Natural killer cell treated with Interleukin-12 subunit alpha and Interleukin-12 subunit beta and Interleukin-15 and Interleukin-18, amount 100 ng/mL, for 72 hours (primary cell): ENCODE results near the gene IL17REL. TPM values are rescaled to one million over a fixed set of nuclear protein-coding genes. Genes with fewer than 3 reads are reported as not detected.

Source experiments
- ATAC-seq, 2 donors: fragments of 150-1000 bp; cut with Tn5 transposase in 1 of 2; sonication (Bioruptor Pico), chemical (Tn5 transposase) in 1 of 2; 2 replicates each; pipeline ENCODE4 v1.10.0; 2021
- DNase-seq: peaks from one replicate; pipeline ENCODE4 v3.0.0; 2022; ENCODE audit warnings: low spot score
- H3K27ac Mint-ChIP-seq, 2 donors: 1 replicate in 1 of 2; 2 replicates in 1 of 2; pipeline ENCODE4 v1.8.0; 2022; ENCODE audit warnings: mixed read lengths in 2 of 2, mild to moderate bottlenecking in 1 of 2, moderate library complexity in 1 of 2
- H3K27me3 Mint-ChIP-seq, 2 donors: 1 replicate in 1 of 2; 2 replicates in 1 of 2; pipeline ENCODE4 v1.8.0; 2022; ENCODE audit warnings: mixed read lengths in 2 of 2
- H3K36me3 Mint-ChIP-seq: one replicate; pipeline ENCODE4 v1.8.0; 2022; ENCODE audit warnings: mixed read lengths
- H3K4me1 Mint-ChIP-seq, 2 donors: 1 replicate in 1 of 2; 2 replicates in 1 of 2; pipeline ENCODE4 v1.8.0; 2022; ENCODE audit warnings: low read depth in 2 of 2, mixed read lengths in 2 of 2, mild to moderate bottlenecking in 1 of 2
- H3K4me3 Mint-ChIP-seq: one replicate; pipeline ENCODE4 v1.8.0; 2022; ENCODE audit warnings: mixed read lengths
- H3K9me3 Mint-ChIP-seq: 2 replicates; pipeline ENCODE4 v1.8.0; 2022; ENCODE audit warnings: mixed read lengths
- total RNA-seq, 2 donors: library from RNA; stranded (reverse); gene quantifications; one replicate each; pipeline ENCODE4 v1.2.3, GENCODE V29; 2022

IL17REL gene
- total RNA-seq, 2 donors from 2014 or later = not detected

DNA sequence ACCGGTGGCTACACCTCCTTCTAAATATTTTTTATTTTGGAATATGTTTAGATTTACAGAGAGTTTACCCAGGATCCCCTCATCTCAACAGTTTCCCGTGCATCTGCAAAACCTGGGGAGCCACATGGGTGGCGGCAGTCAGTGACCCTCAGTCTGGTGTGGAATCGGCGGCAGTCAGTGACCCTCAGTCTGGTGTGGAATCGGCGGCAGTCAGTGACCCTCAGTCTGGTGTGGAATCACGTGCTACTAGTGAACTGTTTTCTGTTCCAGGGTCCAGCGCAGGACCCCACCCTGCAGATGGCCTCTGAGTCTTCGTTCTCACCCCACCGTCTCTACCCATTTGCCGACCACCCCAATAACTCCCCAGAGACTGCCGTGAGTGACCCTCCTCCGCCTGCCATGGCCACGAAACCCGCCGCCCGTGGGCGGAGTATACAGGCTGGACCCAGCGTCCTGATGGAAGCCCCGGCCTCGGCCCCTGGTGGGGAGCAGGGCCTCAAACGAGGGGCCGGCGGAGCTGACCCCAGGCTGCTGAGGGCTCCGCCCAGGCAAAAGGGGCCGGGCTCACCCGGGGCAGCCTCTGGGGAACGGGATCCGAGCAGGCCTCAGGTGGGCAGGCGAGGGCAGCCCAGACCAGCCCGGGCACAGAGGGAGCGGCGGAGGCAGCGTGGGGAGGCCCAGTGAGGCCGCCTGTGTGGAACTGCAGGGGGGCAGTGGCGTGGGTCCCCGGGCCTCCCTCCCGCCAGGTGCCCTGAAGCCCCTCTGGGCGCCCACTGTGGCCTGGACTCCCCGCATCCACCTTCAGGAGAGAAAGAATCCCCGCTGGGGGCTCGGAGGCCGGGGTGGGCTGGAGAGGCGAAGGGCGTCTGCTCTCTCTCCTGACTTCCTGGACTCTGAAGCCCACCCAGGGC lies 2.5 kb downstream of the IL17REL start:
- H3K4me3 Mint-ChIP-seq = no peak overlapping the region
- peaks cover 10 to 12% of the 10 kb centered on the region in 2 donors for H3K27me3 Mint-ChIP-seq
- H3K4me1 Mint-ChIP-seq = peaks cover 0 to 9% of the 10 kb centered on the region in 2 donors
- DNase-seq (no peak), ATAC-seq (peak in 1 of 2 donors; percentile 34)
- H3K9me3 Mint-ChIP-seq = no peaks in the 10 kb centered on the region
- no peaks in the 10 kb centered on the region for H3K36me3 Mint-ChIP-seq
- no peak overlapping the region for H3K27ac Mint-ChIP-seq

DNA sequence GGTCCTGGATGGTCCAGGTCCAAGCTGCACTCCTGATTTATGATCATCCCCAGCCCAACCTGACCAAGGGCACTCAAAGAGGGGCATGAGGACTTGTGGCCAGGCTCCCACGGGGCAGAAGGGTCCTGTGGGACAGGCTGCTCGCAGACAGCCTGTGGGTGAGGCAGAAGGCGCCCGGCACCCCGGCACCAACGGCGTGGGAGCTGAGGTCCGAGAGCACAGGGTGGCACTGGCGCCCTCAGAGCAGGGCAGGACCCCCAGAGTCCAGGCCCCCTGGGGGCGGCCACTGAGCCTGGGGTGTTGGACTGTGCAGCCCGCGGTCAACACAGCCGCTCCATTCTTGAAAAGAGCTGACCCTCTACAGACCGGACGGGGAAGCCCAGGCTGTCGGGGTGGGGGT lies 3.3 kb downstream of the IL17REL start:
- no peaks in the 10 kb centered on the region for H3K9me3 Mint-ChIP-seq
- no peak overlapping the region for H3K27ac Mint-ChIP-seq
- DNase-seq = no peak
- ATAC-seq = no peak
- peaks cover 0 to 9% of the 10 kb centered on the region in 2 donors for H3K4me1 Mint-ChIP-seq
- H3K36me3 Mint-ChIP-seq = no peaks in the 10 kb centered on the region
- no peak overlapping the region for H3K4me3 Mint-ChIP-seq
- H3K27me3 Mint-ChIP-seq = peaks cover 10 to 12% of the 10 kb centered on the region in 2 donors

DNA sequence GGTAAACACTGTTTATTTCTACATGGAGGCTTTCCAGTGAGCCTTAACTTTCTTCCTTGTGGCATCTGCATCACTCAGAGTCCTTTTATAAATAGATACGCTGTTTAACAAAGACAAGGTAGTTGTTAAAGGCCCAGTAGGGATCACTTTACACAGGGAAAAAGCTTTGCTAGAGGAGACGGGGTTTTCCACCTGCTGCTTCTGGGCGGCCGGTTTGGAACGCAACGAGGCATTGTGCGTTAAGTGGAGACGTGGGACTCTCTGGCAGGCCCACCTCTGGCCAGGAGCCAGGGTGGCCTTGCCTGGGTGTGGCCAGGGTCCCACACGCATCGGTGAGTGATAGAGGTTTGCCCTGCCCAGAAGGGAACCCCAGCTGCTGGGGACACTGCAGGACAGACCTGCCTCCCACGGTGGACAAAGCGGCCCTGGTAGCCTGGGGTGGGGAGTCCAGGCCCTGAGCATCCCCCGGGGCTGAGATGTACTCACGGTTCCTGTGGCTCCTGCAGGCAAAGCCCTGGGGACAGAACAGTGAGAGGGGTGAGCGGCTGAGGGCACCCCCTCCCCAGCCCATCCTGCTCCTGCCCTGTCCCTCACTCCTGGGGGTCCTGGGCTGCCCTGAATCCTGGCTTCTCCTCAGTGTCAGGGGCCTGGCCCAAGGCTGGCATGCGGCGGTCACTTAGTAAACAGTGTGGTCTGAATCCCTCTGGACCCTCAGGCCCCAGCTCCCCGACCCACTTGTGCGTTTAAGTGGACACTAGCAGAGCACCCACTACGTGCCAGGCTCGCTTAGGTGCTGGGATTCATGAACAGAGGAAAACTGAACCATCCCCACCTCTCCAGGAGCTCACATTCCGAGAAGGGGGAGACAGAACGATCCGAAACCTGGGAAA lies 4.2 kb downstream of the IL17REL start:
- DNase-seq (no peak), ATAC-seq (no peak)
- no peaks in the 10 kb centered on the region for H3K9me3 Mint-ChIP-seq
- peaks cover 0 to 9% of the 10 kb centered on the region in 2 donors for H3K4me1 Mint-ChIP-seq
- H3K4me3 Mint-ChIP-seq = no peak overlapping the region
- no peak overlapping the region for H3K27ac Mint-ChIP-seq
- H3K36me3 Mint-ChIP-seq = no peaks in the 10 kb centered on the region
- H3K27me3 Mint-ChIP-seq = peaks cover 14 to 16% of the 10 kb centered on the region in 2 donors

DNA sequence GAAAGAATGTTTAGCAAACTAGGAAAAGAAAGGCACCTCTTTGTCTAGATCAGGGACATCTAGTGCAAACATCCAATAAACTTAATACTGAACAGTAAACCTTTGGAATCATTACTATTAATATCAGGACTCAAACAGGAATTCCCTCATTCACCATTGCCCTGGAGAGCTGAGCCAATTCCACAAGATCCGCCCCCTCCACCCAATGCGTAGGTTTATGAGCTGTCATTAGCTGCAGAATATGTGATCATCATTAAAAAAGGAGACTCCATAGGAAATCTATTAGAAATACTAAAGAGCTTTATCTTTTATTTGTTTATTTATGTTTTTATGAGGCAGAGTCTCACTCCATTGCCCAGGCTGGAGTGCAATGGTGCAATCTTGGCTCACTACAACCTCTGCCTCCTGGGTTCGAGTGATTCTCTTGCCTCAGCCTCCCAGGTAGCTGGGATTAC lies 5.5 kb downstream of the IL17REL start:
- no peaks in the 10 kb centered on the region for H3K9me3 Mint-ChIP-seq
- H3K27me3 Mint-ChIP-seq = peaks cover 17% of the 10 kb centered on the region in 2 donors
- no peak overlapping the region for H3K27ac Mint-ChIP-seq
- no peak overlapping the region for H3K4me3 Mint-ChIP-seq
- ATAC-seq (no peak), DNase-seq (no peak)
- peaks cover 0 to 9% of the 10 kb centered on the region in 2 donors for H3K4me1 Mint-ChIP-seq
- no peaks in the 10 kb centered on the region for H3K36me3 Mint-ChIP-seq

GRCh38 chr22:50004918-50005317 lies 7.6 kb downstream of the IL17REL start:
- Mint-ChIP-seq H3K4me3 (no peak overlapping the region), H3K36me3 (no peaks in the 10 kb centered on the region), H3K9me3 (no peaks in the 10 kb centered on the region), H3K4me1 (no peaks in the 10 kb centered on the region), H3K27ac (no peak overlapping the region), H3K27me3 (peaks cover 7 to 8% of the 10 kb centered on the region in 2 donors)
- ATAC-seq = no peak
- DNase-seq = no peak

DNA sequence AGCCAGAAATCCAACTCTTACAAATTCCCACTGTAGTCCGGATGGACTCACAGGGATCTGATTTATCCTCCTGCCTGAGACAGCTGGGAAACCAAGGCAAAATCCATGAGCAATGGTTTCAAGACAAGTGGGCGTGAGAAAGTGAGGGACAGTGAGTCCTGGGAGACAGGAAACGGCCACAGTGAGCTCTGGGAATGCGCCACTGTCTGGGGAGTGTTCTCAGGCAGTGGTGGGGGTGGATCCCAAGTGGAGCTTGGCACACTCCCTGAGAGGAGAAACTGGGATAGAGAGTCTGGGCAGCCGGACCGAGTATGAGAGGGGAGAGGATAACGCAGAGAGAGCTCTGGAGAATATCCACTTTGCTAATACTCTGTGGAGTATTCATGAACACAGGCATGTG lies 9.8 kb downstream of the IL17REL start:
- Mint-ChIP-seq H3K27ac (no peak overlapping the region), H3K36me3 (no peaks in the 10 kb centered on the region)
- no peak for ATAC-seq

GRCh38 chr22:50001388-50002231 lies 11.0 kb downstream of the IL17REL start:
- no peak for DNase-seq
- no peaks in the 10 kb centered on the region for H3K36me3 Mint-ChIP-seq
- H3K4me1 Mint-ChIP-seq = peaks cover 5 to 7% of the 10 kb centered on the region in 2 donors
- no peak overlapping the region for H3K27ac Mint-ChIP-seq
- no peaks in the 10 kb centered on the region for H3K9me3 Mint-ChIP-seq
- peaks cover 7 to 8% of the 10 kb centered on the region in 2 donors for H3K27me3 Mint-ChIP-seq
- ATAC-seq = no peak
- no peak overlapping the region for H3K4me3 Mint-ChIP-seq

More for the DNA sequence above, 9.8 kb downstream of the IL17REL start:
- H3K4me1 Mint-ChIP-seq = peaks cover 5 to 7% of the 10 kb centered on the region in 2 donors
- H3K9me3 Mint-ChIP-seq = no peaks in the 10 kb centered on the region
- no peak overlapping the region for H3K4me3 Mint-ChIP-seq
- no peak for DNase-seq
- H3K27me3 Mint-ChIP-seq = peaks cover 7 to 8% of the 10 kb centered on the region in 2 donors

DNA sequence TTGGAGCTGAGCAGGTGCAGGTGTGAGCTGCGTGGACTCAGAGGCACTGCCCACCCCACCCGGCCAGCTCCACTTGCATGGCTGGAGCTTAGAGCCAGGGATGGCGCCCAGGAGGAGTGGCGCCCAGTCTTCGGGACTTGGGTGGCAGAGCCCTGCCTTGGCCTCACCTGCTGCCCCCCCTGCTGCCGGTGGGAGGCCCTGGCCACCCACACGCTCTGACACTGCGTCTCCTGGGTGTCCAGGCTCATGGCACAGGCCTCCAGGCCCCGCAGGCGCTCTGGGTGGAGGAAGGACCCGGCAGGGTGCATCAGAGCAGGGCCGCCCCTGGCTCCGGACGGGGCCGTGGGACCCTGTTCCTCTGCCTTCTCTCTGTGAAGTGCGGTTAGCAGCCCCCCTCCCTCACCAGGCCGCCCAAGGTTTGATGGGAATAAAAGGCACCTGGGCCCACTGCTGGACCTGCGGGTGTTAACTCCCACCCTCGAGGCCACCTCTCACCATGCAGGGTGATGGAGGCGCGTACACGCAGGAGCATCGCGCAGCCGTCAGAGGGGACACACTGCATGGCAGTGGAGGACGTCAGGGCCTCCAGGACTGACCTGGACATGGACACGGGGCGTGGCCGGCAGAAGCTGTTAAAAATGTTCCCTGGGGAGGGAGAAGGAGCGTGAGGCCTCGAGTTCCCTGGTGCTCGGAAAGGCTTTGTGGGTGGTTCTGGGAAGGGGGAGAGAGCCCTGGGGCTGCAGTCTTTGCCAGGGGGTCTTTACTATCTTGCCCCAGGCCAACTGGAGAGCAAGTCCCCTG lies 11.8 kb downstream of the IL17REL start:
- H3K9me3 Mint-ChIP-seq = no peaks in the 10 kb centered on the region
- no peak for ATAC-seq
- H3K27ac Mint-ChIP-seq = no peak overlapping the region
- no peak overlapping the region for H3K4me3 Mint-ChIP-seq
- H3K27me3 Mint-ChIP-seq = peaks cover 7 to 8% of the 10 kb centered on the region in 2 donors
- DNase-seq = no peak
- peaks cover 5 to 7% of the 10 kb centered on the region in 2 donors for H3K4me1 Mint-ChIP-seq
- no peaks in the 10 kb centered on the region for H3K36me3 Mint-ChIP-seq

GRCh38 chr22:49999946-50000586 lies 12.5 kb downstream of the IL17REL start:
- peaks cover 6 to 7% of the 10 kb centered on the region in 2 donors for H3K27me3 Mint-ChIP-seq
- DNase-seq = no peak
- H3K4me1 Mint-ChIP-seq = peaks cover 5 to 7% of the 10 kb centered on the region in 2 donors
- no peak overlapping the region for H3K27ac Mint-ChIP-seq
- H3K4me3 Mint-ChIP-seq = no peak overlapping the region
- ATAC-seq = no peak
- H3K9me3 Mint-ChIP-seq = no peaks in the 10 kb centered on the region
- no peaks in the 10 kb centered on the region for H3K36me3 Mint-ChIP-seq

DNA sequence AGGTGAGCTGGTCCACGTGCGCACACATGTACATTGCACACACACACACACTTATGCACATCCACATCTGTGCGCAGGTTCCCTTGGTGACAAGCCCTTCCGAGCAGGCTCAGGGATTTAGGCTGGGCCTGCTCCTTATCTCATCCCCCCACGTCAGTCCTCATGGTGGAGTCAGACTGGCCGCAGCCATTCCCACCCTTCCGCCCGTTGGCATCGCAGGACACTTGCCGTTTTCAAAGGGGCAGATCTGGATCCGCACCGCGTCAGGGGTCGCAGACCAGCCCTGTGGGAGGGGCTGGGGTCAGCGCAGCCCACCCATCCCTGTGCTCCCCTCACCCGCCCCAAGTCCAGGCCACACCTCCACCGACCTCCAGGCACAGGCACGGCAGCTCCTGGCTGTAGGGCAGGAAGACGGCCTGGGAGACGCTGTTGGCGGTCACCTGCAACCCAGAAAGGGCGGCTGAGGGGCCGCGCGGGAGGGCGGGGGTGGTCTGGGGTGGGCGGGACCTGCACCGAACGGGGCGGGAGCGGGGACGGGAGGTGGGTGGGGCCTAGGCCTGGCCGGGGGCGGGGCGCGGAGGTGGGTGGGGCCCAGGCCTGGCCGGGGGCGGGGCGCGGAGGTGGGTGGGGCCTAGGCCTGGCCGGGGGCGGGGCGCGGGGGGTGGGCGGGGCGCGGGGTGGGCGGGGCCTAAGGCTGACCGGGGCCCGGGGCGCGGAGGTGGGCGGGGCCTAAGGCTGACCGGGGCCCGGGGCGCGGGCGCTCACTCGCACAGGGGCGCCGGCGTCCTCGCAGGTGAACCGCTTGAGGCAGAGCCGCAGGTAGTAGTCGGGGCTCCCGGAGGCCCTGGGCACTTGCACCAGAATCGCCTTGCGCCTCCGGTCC lies 13.3 kb downstream of the IL17REL start:
- ATAC-seq (peak; percentile 59 to 78), DNase-seq (no peak)
- no peak overlapping the region for H3K27ac Mint-ChIP-seq
- H3K4me3 Mint-ChIP-seq = no peak overlapping the region
- no peaks in the 10 kb centered on the region for H3K9me3 Mint-ChIP-seq
- peaks cover 5 to 7% of the 10 kb centered on the region in 2 donors for H3K27me3 Mint-ChIP-seq
- peaks cover 5 to 7% of the 10 kb centered on the region in 2 donors for H3K4me1 Mint-ChIP-seq
- no peaks in the 10 kb centered on the region for H3K36me3 Mint-ChIP-seq

DNA sequence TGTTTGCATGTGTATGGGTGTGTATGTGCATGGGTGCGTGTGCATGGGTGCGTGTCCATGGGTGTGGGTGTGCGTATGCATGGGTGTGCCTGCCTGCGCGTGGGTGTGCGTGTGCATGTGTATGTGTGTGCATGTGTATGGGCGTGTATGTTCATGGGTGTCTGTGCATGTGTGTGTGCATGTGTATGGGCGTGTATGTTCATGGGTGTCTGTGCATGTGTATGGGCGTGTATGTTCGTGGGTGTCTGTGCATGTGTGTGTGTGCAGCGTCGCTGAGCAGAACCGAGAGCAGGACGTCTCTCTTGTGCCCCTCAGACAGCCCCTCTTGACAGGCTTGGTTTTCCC lies 13.9 kb downstream of the IL17REL start:
- DNase-seq (no peak), ATAC-seq (no peak)
- Mint-ChIP-seq H3K36me3 (no peaks in the 10 kb centered on the region), H3K9me3 (no peaks in the 10 kb centered on the region), H3K4me3 (peak overlapping the region; percentile 26), H3K27me3 (peaks cover 3 to 4% of the 10 kb centered on the region in 2 donors), H3K4me1 (peaks cover 5 to 7% of the 10 kb centered on the region in 2 donors), H3K27ac (no peak overlapping the region)
